ENCODE data around the gene GPHN.

- TF ChIP-seq EZH2 (IDR thresholded peaks at IDR 0.05) (no peak), FOXP2 (optimal IDR thresholded peaks at IDR 0.05; ENCODE audit: control extremely low read depth, extremely low read length, insufficient read depth) (no peak), POLR2AphosphoS5 (IDR thresholded peaks at IDR 0.05; ENCODE audit: borderline replicate concordance, low read depth, low read length) (no peak)
Observed at GRCh38 chr14:66539034-66539433, 31.1 kb downstream of the GPHN start.
